Left hindlimb (tissue), 1 donor: ENCODE results near the gene HMGCS2.

ENCODE experiments used
- DNase-seq: peaks from one replicate; pipeline ENCODE4 v3.0.0-alpha.2; 2018

Gene HMGCS2

DNA sequence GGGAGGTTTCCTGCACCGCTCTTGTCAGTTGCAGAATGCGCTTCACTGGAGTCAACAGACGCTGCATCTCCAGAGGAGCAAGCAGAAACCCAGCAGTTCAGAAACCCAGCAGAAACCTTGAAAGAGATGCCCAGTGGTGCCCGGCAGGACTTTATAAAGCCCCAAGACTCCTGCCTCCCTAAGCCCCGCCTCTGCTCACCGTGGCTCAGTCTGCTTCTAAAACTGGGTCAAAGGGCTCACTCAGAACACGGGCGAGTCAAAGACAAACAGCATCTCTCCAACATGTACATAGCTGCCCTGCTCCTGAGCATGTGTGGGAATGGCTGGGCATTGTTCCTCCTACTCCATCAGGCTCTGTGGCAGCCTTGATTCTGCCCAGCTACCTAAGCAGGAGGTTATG, at the start of gene HMGCS2:
Gene HMGCS2 (minus strand): TSS at position 128 of the 400 bp plus-strand sequence. CDS start 61 bp downstream, at position 67.
- DNase-seq: no peak

- DNase-seq: no peak
These were observed 49.5 kb upstream of the HMGCS2 start for GRCh38 chr1:119818181-119818580.

- no peak for DNase-seq
These were observed 47.7 kb upstream of the HMGCS2 start for GRCh38 chr1:119816407-119816806.

GRCh38 chr1:119815928-119816327, 47.2 kb upstream of the HMGCS2 start:
- DNase-seq: no peak

DNA sequence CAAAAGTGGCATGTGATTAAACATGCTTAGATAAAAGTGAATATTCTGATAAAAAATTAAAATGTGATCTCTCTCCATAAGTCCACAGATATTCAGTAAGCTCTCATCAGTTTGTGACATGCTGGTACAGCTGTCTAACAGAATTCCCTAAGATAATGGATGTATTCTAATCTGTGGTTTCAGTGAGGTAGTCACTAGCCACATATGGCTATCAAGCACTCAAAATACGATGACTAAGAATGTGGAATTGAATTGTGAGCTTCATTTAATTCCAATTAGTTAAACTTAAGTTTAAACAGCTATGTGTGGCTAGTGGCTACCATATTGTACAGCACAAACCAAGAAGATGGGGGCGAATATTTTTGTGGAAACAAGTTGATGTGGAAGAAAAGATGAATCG, 46.7 kb upstream of the HMGCS2 start:
- no peak for DNase-seq

GRCh38 chr1:119814288-119814687, 45.6 kb upstream of the HMGCS2 start:
- no peak for DNase-seq

DNA sequence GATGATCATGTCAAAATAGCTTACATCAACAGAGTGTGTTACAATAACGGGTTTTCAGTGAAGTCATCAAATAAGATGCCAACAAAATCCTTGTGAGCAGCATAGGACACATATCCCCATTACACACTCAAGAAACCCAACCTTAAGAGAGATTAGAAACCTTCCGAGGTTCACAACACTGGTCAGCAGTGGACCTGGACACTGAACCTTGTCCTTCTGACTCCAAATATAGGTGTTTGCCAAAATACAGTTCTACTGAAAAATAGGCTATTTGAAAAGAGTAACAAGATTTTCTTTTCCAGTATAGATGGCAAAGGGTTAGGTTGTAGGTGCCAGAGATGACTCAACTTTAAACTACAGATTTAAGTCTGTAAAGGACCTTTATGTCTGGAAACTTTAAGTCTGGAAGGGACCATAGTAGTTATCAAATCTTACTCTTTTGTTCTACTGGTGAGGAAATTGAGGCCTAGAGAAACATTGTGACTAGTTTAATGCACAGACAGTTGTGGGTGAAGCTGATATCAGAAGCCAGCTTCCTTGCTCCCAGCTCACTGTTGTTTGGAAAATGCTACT, 43.4 kb upstream of the HMGCS2 start:
- no peak for DNase-seq

GRCh38 chr1:119811387-119811786, 42.7 kb upstream of the HMGCS2 start, which contains the start of gene REG4:
Gene REG4, minus strand, starts transcription at chr1:119811460. Its CDS starts 2,691 bp downstream, at chr1:119808769.
- DNase-seq: no peak

- DNase-seq: peak; percentile 67
These were observed 40.4 kb upstream of the HMGCS2 start for GRCh38 chr1:119808972-119809550.

GRCh38 chr1:119808491-119808890, 39.8 kb upstream of the HMGCS2 start:
- DNase-seq: no peak

DNA sequence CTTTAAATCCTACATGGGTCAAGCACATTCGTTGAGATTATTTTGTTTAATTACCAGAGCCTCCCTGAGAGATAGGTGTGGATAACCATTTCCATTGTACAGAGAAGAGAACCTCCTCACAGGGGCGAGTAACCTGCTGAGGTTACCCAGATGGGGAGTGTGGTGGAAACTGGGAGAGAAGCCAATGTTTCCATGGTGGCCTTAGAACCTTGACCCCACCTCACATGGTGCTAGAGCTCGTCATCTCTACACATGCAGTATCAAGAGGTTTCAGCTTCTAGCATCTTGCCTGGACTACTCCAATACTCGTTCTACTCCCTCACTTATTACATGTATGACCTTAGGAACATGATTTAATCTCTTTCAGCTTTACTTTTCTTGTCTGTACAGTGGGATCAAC, 37.8 kb upstream of the HMGCS2 start:
- no peak for DNase-seq

DNA sequence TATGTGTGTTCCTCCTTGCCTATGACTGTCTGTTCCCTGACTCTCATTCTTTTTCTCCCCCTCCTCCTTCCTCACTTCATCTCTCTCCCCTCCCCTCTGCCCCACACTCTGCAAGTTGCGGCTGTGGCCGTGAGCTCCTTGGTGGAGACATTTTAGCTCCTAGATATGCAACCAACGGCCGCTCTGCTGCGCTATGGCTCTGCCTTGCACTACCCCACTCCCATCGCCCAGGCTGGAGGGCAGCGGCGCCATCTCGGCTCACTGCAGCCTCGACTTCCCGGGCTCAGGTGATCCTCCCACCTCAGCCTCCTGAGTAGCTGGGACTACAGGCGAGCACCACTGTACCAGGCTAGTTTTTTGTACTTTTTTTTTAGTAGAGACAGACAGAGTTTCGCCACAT, 37.0 kb upstream of the HMGCS2 start:
- no peak for DNase-seq

DNA sequence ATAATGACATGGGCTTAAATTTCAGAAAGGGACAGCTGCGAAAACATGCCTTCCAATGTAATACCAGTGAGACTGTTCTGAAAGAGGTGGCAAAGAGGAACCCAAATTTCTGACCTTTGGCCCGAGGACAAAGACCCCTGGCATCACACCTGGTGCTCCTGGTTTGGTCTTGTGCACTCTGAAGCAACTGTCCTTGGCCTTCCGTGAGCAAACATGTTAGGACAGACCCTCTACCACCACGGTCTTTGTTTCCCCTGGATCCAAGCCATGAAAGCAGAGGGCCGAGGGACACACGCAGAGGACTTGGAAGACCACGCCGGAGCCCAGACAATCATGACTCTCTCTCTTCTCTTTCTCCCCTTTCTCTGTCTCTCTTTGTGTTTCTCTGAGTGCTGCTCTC, 36.5 kb upstream of the HMGCS2 start:
- DNase-seq: no peak

GRCh38 chr1:119799599-119800177, 31.0 kb upstream of the HMGCS2 start:
- DNase-seq: no peak

DNA sequence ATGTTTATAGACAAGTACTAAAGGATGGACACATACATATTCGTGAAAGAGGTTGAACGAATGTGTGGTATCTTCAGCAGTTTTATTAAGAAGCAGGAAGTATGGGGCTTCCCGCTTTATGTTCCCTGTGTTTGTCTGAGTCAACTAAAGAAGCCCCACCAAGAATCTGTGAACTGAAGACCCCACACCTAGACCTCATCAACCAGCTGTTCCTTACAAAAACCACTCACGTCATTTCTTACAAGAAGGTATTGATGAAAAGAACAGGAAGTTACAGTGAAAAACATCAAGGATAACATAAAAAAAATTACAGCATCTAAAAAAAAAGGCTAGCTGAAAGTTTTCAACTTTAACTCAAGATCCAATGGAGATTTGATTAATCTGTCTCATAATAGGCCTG, 30.3 kb upstream of the HMGCS2 start:
- no peak for DNase-seq

DNA sequence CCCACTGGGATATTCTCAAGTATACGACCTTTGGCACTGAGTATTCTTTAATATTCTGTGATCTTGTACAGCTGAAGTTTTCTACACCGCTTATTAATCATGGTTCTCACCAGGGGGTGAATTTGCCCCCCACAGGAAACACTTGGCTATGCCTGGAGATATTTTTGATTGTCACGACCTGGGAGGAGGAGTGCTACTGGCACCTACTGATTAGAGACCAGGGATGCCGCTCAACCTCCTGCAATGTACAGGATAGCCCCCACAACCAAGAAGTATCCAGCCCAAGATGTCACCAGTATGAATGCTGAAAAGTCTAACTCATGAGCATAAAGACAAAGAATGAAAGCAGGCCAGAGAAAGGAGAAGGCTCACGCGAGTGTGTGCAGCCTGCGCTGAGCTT, 28.9 kb upstream of the HMGCS2 start:
- DNase-seq: no peak

DNA sequence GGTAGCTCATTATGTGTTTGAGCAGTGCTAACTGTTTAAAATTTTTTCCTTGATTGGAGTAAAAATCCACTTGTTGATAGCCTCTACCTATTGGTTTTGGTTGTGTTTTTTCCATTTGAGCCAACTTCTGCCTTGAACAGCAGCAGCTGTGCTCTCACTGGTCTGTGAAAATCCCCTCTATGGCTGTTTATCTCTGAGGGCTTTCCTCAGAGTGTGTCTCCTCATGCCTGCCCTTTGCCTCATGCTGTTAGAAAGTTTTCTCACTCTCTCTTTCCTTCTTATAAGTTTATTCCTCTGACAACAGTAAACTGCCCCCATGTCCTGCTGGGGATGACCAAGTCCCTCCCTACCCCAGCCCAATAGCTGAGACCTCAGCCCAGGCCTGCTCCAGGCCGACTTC, 28.5 kb upstream of the HMGCS2 start:
- no peak for DNase-seq

DNA sequence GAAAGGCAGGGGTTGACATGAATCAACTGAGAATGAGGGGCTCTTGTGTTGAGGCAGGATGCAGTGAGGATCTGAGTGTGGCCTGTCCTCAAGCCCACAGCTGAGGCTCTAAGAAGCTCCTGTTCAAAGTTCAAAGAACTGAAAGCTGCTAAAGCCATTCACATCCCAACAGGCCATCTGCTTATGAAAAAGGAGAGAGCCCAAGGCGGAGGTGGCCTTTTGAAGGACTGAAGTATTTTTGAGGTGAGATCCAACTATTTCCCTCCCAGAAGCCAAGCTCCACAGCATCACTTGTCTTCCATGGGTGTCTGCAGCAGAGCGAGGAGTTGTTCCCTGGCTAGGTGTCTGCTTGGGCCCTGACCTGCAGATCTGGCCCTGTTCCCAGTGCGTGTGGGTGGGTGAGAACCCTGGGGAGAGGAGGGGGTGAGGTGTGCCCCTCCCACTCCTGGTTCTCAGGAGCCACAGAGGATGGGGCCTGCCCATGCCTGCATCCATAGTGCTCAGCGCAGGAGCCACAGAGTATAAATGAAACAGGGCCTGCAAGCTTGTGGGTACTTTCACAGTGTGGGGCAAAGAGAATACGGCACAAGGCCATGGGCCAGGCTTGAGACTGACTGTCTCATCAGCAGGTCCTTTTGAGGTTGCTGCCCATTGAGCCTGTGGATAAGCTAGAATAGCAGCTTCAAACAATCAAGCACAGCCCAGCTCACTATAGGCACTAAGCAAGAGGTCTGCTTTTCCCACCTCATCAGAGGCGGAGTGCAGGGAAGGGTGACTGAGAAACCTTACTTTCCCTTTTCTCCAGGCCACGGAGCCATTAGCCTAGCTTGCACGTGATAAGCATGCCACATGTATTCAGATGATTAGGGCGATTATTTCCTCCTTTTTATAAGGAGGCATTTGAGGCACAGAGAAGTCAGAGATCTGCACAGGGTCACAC, 26.8 kb upstream of the HMGCS2 start:
- no peak for DNase-seq

- DNase-seq: no peak
These were observed 26.2 kb upstream of the HMGCS2 start for GRCh38 chr1:119794876-119795240.

DNA sequence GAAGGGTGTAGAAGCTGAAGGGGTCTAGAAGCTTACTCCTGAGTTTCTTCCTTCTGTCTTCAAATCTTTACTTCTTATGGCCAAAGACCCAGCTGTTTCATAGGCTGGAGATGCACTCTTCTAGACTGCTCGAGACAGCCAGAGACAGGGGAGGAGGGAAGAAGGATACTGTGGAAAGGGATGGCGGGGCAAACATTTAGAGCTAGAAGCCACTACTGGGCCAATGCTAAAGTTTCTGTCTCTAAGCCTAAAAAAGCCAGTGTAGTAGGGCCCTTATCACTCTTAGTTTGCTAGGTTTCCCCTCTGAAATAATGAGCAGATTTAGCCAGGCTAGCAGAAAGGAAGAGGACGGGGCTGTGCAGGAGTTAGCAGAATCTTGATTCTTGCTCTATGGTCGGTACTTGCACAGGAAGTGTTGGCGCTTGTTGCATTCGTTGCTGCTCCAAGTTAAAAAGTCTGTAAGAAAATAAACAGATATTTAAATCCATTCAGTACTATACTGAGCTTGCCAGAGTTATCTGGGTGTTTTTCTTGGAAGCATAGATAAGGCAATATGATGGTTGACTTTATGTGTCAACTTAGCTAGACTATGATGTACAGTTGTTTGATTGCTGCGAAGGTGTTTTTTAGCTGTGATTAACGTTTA, 25.6 kb upstream of the HMGCS2 start:
- no peak for DNase-seq

DNA sequence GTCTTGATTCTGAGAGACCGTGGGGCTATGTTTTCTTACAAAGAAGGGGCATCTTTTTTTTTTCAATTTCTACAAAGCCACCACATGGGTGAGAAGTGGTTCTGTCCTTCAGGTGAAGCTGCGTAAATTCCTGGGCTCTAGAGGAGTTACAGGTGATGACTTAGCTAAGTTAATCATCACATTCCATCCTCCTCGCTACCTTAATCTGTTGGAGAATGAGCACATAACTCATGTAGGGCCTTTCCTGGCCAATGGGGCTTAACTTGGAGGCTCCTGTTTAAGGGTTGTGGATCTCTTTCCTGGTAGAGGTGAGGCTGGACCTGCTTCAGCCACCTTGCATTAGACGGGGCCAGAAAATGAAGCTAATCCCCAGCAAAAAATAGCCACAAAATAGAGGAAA, 22.7 kb upstream of the HMGCS2 start:
- DNase-seq: no peak

- DNase-seq: no peak
These were observed 21.9 kb upstream of the HMGCS2 start for GRCh38 chr1:119790451-119791198.
